Measurements from ENCODE around the gene SPTB. TPM values are rescaled to one million over a fixed set of nuclear protein-coding genes. Genes with fewer than 3 reads are reported as not detected.

SPTB gene
- total RNA-seq, 4 donors from 2014 or later, result 0.13 to 3.8 (median 1.5) TPM

- Histone ChIP-seq H3K4me1 (peaks cover 0 to 15% (median 0%) of the 10 kb centered on the region in 3 donors), H3K36me3 (no peaks in the 10 kb centered on the region), H3K4me3 (no peak overlapping the region), H3K27ac (no peak overlapping the region), H3K9me3 (no peaks in the 10 kb centered on the region), H3K27me3 (peaks cover 0 to 38% (median 0%) of the 10 kb centered on the region in 4 donors)
- TF ChIP-seq POLR2A (IDR thresholded peaks at IDR 0.05) (no peak), CTCF (IDR thresholded peaks at IDR 0.05) (no peak)
- WGBS, 2 donors, result 56 to 57% methylated on average over 1 of the region's 1 CpG
- intact Hi-C loops (cut with DNase I), result no loop called here
- no peak for DNase-seq
These were observed 10.9 kb downstream of the SPTB start for GRCh38 chr14:64868841-64869240.

GRCh38 chr14:64868379-64868778, 11.3 kb downstream of the SPTB start:
- no peaks in the 10 kb centered on the region for H3K36me3 ChIP-seq
- no peaks in the 10 kb centered on the region for H3K9me3 ChIP-seq
- no peak for DNase-seq
- intact Hi-C loops (cut with DNase I), result no loop called here
- no peak overlapping the region for H3K27ac ChIP-seq
- peaks cover 0 to 38% (median 0%) of the 10 kb centered on the region in 4 donors for H3K27me3 ChIP-seq
- WGBS, 2 donors, result 69 to 92% methylated on average over 2 of the region's 2 CpGs
- H3K4me3 ChIP-seq, result no peak overlapping the region
- peaks cover 0 to 15% (median 0%) of the 10 kb centered on the region in 3 donors for H3K4me1 ChIP-seq
- TF ChIP-seq POLR2A (IDR thresholded peaks at IDR 0.05), result no peak
- TF ChIP-seq CTCF (IDR thresholded peaks at IDR 0.05), result no peak

- intact Hi-C loops (cut with DNase I), result no loop called here
- H3K36me3 ChIP-seq, result no peaks in the 10 kb centered on the region
- peaks cover 0 to 34% (median 0%) of the 10 kb centered on the region in 4 donors for H3K27me3 ChIP-seq
- 91 to 93% methylated on average over 3 of the region's 3 CpGs for WGBS, 2 donors
- H3K9me3 ChIP-seq, result no peaks in the 10 kb centered on the region
- no peak for DNase-seq
- H3K4me1 ChIP-seq, result peaks cover 0 to 15% (median 0%) of the 10 kb centered on the region in 3 donors
- TF ChIP-seq CTCF (IDR thresholded peaks at IDR 0.05) (no peak), POLR2A (IDR thresholded peaks at IDR 0.05) (no peak)
- no peak overlapping the region for H3K4me3 ChIP-seq
- no peak overlapping the region for H3K27ac ChIP-seq
These were observed 12.5 kb downstream of the SPTB start for GRCh38 chr14:64867182-64867581.

DNA sequence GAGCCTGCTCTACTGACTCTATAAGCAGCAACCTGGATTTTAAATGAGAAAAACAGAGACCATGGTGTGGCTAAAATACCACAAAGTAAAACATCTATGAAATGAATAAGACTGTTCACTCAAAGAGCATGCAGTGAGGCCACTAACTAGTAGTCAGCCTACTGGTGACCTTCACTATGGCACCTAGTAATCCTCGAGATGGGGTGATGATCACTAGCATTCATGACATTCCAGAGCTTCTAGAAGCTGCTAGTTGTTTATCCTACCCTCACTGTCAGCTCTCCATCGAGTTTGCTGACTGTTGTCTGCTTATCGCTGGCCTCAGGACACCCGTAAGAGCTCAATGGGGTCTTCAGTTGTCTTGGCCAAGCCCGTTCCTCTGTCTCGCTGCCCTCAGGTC, 13.7 kb downstream of the SPTB start:
- no peak overlapping the region for H3K4me3 ChIP-seq
- H3K4me1 ChIP-seq, result peaks cover 0 to 15% (median 0%) of the 10 kb centered on the region in 3 donors
- no peaks in the 10 kb centered on the region for H3K9me3 ChIP-seq
- peak overlapping the region in 1 of 4 donors; percentile 6 for H3K27ac ChIP-seq
- H3K36me3 ChIP-seq, result no peaks in the 10 kb centered on the region
- 69 to 74% methylated on average over 6 of the region's 6 CpGs for WGBS, 2 donors
- no peak for DNase-seq
- H3K27me3 ChIP-seq, result peaks cover 0 to 30% (median 0%) of the 10 kb centered on the region in 4 donors
- intact Hi-C loops (cut with DNase I), result no loop called here
- TF ChIP-seq POLR2A (IDR thresholded peaks at IDR 0.05), result no peak
- TF ChIP-seq CTCF (IDR thresholded peaks at IDR 0.05), result no peak

DNA sequence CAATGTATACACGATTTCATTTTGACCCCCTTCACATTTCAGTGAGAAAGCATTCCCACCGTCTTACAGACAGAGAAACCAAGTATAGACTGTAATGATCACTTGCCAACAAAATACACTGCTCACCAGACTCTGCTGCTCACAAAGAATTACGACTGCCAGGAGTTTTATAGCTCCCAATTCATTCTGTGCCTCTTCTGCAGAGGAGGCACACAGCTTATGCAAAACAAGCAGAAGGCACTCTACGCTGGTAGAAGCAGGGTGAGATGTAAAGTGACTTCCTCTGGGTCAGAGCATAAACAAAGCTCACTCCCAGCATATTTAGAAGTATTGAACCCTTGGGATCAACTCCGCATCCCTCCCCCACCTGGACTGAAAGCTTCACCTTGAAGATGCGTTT, 14.6 kb downstream of the SPTB start:
- Histone ChIP-seq H3K9me3 (no peaks in the 10 kb centered on the region), H3K4me3 (no peak overlapping the region), H3K36me3 (no peaks in the 10 kb centered on the region), H3K4me1 (peaks cover 0 to 15% (median 0%) of the 10 kb centered on the region in 3 donors), H3K27ac (no peak overlapping the region), H3K27me3 (peaks cover 0 to 25% (median 0%) of the 10 kb centered on the region in 4 donors)
- no peak for TF ChIP-seq POLR2A (IDR thresholded peaks at IDR 0.05)
- no peak for TF ChIP-seq CTCF (IDR thresholded peaks at IDR 0.05)
- WGBS, 2 donors, result 76 to 78% methylated on average over 6 of the region's 6 CpGs
- intact Hi-C loops (cut with DNase I), result no loop called here
- DNase-seq, result no peak

Data from esophagus squamous epithelium (tissue), 5 donors.